Ectodermal cell (in vitro differentiated cells): Measurements from ENCODE around the gene NUDCD3.

Experiments used
- H3K27ac ChIP-seq: 2 replicates; pipeline ENCODE4 v1.7.0; 2013; ENCODE audit warnings: mild to moderate bottlenecking, low read depth, low read length; ENCODE audit not compliant: insufficient read depth, poor library complexity, severe bottlenecking
- H3K27me3 ChIP-seq: 2 replicates; pipeline ENCODE4 v1.7.0; 2013; ENCODE audit warnings: mild to moderate bottlenecking, low read length; ENCODE audit not compliant: insufficient read depth, control insufficient read depth, poor library complexity, severe bottlenecking
- H3K36me3 ChIP-seq: one replicate; pipeline ENCODE4 v1.7.0; 2013; ENCODE audit warnings: low read length; ENCODE audit not compliant: control insufficient read depth, insufficient read depth
- H3K4me1 ChIP-seq: one replicate; pipeline ENCODE4 v1.7.0; 2013; ENCODE audit warnings: low read length; ENCODE audit not compliant: control insufficient read depth, insufficient read depth
- H3K4me3 ChIP-seq: 2 replicates; pipeline ENCODE4 v1.7.0; 2013; ENCODE audit warnings: low read depth, low read length, control low read depth; ENCODE audit not compliant: insufficient read depth
- H3K9me3 ChIP-seq: 2 replicates; pipeline ENCODE4 v1.7.0; 2013; ENCODE audit warnings: mild to moderate bottlenecking, low read length, moderate library complexity; ENCODE audit not compliant: control insufficient read depth
- WGBS, 2 experiments: methylation state at CpG; one replicate each; pipeline ENCODE4 v1.1.7; 2013; ENCODE audit warnings: missing lambda C conversion rate in 2 of 2; 5-methylcytosine and 5-hydroxymethylcytosine counted together

NUDCD3 gene

DNA sequence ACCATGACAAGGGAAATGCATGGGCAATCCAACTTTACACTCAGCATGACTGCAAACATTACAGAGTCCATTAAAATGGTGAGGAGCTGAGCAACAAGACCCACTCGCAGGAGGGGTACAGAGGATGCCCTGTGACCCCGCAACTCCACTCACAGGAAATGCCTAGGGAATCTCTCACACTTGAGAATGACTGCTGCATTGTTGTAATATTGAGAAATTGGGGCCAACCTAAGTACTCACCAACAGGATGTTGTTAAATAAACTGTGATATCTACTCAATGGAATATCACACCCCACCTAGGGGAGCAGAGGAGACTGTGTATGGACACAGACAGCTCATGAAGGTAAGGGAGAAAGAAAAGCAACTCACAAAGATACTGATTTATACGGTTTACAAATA is 111.7 kb downstream of the NUDCD3 start:
- H3K36me3 ChIP-seq, result no peaks in the 10 kb centered on the region
- H3K27ac ChIP-seq, result no peak overlapping the region
- WGBS, 2 experiments, result 93 to 98% methylated on average over 3 of the region's 3 CpGs
- H3K9me3 ChIP-seq, result no peaks in the 10 kb centered on the region
- no peaks in the 10 kb centered on the region for H3K4me1 ChIP-seq
- H3K4me3 ChIP-seq, result no peak overlapping the region
- no peaks in the 10 kb centered on the region for H3K27me3 ChIP-seq

DNA sequence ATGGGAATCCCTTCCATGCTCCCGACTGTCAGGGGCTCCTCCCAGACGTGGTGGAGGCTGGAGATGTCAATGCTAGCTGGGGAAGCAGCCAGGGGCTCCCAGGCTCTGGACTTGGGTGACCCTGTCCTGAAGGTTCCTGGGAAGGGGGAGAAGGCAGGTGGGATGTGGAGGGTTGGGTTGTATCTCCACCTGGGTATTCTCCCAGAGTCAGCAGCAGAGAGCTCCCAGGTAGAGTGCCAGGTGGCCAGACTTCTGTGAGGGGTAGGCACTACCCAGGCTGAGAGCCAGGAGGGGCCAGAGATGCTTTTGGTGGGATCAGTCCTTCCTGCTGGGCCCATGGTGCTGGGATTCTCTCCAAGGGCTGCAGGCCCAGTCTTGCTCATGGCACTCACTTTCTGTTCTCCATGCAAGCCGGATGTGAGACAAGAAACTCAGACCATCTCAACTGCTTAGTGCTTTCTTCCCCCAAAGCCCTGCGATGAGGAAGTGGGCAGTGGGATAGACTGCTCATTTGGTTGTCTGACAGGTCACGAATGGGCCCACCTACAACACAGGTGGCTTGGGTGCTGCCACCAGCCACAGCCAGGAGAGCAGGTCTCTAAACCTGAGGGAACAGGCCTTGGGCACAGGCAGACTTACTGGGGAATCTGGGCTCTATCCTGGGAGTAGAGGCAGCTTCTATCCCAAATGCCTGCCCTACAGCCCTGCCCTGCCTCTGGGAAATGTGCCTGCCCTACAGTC is 112.6 kb downstream of the NUDCD3 start:
- no peaks in the 10 kb centered on the region for H3K27me3 ChIP-seq
- no peak overlapping the region for H3K27ac ChIP-seq
- WGBS, 2 experiments, result 88 to 93% methylated on average over 5 of the region's 5 CpGs
- no peak overlapping the region for H3K4me3 ChIP-seq
- no peaks in the 10 kb centered on the region for H3K9me3 ChIP-seq
- H3K36me3 ChIP-seq, result no peaks in the 10 kb centered on the region
- H3K4me1 ChIP-seq, result no peaks in the 10 kb centered on the region

DNA sequence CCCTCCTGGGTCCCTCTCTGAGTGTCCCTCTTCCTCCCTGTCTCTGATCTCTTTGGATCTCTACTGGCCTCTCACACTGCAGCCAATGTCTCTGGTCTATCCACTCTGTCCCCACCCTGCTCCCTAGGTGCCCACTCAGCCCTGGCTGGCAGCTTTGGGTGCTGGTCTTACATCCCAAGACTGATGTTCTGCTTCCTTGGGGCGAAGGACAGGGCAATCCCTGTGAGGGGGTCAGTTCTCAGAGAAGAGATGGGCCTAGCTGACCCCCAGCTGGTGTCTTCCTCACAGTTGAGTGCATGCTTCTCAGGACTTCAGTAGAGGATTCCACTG is 113.4 kb downstream of the NUDCD3 start:
- no peaks in the 10 kb centered on the region for H3K36me3 ChIP-seq
- 81 to 96% methylated on average over 1 of the region's 1 CpG for WGBS, 2 experiments
- no peaks in the 10 kb centered on the region for H3K27me3 ChIP-seq
- no peak overlapping the region for H3K4me3 ChIP-seq
- H3K9me3 ChIP-seq, result no peaks in the 10 kb centered on the region
- H3K27ac ChIP-seq, result no peak overlapping the region
- no peaks in the 10 kb centered on the region for H3K4me1 ChIP-seq

DNA sequence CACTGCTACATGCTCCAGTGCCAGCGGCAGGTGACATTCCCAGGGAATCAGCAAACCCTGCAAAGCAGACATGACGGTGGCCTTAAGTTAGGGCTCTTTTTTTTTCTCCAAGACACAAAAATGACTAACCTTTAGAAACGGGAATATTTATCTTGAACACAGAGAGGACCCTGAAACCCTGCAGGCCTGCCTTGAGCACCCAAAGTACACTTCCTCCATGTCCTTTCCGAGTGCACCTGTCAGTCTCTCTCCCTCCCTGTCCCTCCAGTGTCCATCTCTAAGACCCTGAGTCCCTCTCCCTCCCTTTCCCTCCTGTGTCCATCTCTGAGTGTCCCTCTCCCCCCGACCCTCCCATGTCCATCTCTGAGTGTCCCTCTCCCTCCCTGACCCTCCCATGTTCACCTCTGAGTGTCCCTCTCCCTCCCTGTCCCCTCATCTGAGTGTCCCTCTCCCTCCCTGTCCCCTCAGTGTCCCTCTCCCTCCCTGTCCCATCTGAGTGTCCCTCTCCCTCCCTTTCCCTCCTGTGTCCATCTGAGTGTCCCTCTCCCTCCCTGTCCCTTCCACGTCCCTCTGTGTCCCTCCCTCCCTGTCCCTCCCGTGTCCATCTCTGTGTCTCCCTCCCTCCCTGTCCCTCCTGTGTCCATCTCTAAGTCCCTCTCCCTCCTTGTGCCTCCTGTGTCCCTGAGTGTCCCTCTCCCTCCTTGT is 113.9 kb downstream of the NUDCD3 start:
- Histone ChIP-seq H3K4me3 (no peak overlapping the region), H3K4me1 (no peaks in the 10 kb centered on the region), H3K27me3 (no peaks in the 10 kb centered on the region), H3K27ac (no peak overlapping the region), H3K36me3 (no peaks in the 10 kb centered on the region), H3K9me3 (no peaks in the 10 kb centered on the region)
- WGBS, 2 experiments, result 78 to 79% methylated on average over 7 of the region's 7 CpGs

DNA sequence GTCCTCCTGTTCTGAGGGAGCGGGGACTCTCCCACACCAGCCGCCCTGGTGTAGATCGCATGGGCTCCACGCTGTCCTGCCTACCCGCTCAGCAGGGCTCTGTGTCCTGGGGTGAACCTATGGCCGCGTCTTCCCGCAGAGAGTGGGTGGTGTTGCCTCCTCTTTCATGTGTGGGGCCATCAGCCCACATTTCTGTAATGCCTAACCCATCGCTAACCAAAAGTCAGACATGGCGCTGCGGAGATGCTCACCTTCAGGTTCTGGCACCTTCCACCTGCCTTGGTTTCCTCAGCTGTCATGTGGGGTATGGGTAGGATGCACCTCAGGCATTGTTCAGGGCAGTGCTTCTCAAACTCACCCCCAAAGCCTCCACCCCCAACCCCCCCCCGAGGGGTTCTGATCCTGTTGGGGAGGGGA is 114.5 kb downstream of the NUDCD3 start:
- Histone ChIP-seq H3K4me3 (no peak overlapping the region), H3K4me1 (no peaks in the 10 kb centered on the region), H3K36me3 (no peaks in the 10 kb centered on the region), H3K9me3 (no peaks in the 10 kb centered on the region), H3K27me3 (no peaks in the 10 kb centered on the region), H3K27ac (no peak overlapping the region)
- 90 to 91% methylated on average over 11 of the region's 12 CpGs for WGBS, 2 experiments

DNA sequence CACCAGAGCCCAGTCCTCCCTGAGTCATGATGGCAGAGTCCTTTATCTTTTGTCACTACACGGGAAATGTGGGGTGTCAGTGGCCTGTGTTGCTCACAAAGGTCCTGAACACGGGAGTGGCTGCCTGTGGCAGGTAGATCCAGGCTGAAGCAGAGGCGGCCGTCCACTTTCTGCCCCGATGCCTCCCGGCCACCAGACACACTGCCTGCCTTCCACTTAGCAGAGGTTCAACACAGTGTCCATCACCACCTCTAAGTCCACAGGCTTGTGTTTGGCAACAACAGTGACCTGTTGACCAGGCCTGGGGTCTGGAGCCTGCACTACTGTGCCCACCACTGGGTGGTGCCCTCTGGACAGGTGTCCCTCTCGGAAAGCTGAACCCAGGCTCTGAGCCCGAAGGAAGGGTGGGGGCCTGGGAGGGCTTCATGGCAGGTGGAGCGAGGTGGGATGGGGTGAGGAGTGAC is 115.2 kb downstream of the NUDCD3 start:
- WGBS, 2 experiments, result 83 to 84% methylated on average over 9 of the region's 9 CpGs
- Histone ChIP-seq H3K27me3 (no peaks in the 10 kb centered on the region), H3K36me3 (no peaks in the 10 kb centered on the region), H3K27ac (no peak overlapping the region), H3K9me3 (no peaks in the 10 kb centered on the region), H3K4me1 (no peaks in the 10 kb centered on the region), H3K4me3 (no peak overlapping the region)

DNA sequence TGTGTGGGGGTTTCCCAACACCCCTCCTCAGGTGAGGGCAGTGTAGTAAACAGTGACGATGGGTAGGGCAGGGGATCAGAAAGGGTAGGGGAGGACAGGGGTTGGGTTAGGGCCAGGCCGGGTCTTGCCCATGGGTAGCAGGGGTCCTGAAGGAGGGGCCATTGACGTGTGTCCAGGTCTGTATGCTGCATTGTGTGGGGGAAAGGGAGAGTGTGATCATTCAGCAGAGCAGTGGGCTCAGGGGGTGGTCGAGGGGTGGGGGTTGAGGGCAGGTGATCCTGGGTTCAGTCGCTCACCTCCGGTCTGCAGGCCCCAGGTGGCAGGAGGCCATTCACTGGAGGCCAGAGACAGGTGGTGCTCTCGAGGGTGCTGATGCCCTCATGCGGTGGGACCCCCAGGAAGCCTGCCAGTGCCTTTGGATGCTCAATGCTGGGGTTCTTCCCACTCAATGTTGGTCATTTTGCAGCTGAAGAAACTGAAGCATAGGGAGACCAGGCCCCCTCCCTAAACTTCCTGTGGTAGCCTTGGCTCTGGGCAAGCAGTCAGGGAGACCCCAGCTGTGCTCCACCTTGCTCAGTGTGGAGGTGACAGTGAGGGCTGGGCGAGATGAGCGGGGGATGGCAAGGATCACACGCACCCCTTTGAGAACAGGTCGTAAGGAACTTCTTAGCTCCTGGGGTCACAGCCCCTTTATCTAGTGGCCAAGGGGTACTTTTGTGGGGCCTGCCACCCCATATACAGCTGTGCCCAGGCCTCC is 116.3 kb downstream of the NUDCD3 start:
- 86 to 87% methylated on average over 12 of the region's 12 CpGs for WGBS, 2 experiments
- Histone ChIP-seq H3K36me3 (no peaks in the 10 kb centered on the region), H3K4me3 (no peak overlapping the region), H3K27me3 (no peaks in the 10 kb centered on the region), H3K27ac (no peak overlapping the region), H3K4me1 (no peaks in the 10 kb centered on the region), H3K9me3 (no peaks in the 10 kb centered on the region)

DNA sequence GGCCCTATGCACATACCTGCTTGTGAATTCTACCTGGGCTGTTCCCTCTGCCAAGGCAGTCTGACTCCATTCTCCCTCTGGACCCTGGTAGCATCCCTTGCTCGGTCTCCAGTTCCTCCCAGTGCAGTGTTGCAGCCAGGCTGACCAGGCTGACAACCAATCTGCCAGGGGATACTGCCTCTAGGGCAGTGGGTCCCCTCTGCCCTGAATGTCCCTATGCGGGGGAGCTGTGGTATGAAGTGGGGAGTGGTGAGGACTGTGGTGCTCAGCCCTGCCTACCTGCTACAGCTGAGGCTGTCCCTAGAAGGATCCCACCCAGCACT is 117.1 kb downstream of the NUDCD3 start:
- Histone ChIP-seq H3K27ac (no peak overlapping the region), H3K4me1 (no peaks in the 10 kb centered on the region), H3K27me3 (no peaks in the 10 kb centered on the region), H3K4me3 (no peak overlapping the region), H3K9me3 (no peaks in the 10 kb centered on the region), H3K36me3 (no peaks in the 10 kb centered on the region)
- 80 to 81% methylated on average over 2 of the region's 2 CpGs for WGBS, 2 experiments

DNA sequence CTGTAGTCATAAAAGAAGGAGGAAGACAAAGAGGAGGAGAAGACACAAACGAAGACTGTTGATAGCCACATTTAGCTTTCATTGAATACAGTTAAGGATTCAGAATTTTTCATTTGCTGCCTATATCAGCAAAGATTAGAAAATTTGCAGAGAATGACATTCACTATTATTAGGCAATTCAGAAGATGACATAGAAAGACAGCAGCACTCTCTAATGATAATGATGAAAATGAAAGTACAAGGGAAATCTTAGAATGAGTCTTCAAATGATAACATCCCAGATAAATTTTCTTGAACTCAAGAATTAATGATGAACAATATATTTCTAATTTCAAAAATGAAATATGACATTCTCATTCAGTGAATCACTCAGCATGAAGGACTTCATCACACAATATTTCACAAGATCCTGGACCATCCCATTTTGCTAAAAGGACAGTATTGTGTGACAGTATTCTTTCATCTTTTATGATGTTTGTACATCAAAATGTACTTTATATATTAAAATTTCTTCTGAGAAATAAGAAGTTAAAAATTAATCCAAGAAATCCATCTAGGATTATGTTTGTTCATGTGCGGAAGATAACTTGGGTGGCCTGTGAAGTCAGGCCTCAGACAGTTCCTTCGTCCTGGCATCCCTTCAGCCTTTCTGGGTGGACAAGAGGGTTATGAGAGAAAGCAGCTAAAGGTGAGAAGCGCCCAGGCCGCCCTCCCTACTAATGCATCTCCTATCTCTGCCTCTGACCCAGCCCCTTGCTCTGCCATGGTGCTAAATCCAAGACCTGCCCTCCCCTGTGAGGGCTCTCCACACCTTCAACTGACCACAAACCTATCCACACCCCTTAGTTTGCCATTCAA is 117.7 kb downstream of the NUDCD3 start:
- no peak overlapping the region for H3K27ac ChIP-seq
- H3K9me3 ChIP-seq, result no peaks in the 10 kb centered on the region
- no peaks in the 10 kb centered on the region for H3K27me3 ChIP-seq
- no peaks in the 10 kb centered on the region for H3K4me1 ChIP-seq
- no peaks in the 10 kb centered on the region for H3K36me3 ChIP-seq
- no peak overlapping the region for H3K4me3 ChIP-seq
- 87 to 92% methylated on average over 4 to 5 of the region's 5 CpGs for WGBS, 2 experiments
